ENCODE results near the gene KCND3.

GRCh38 chr1:111879081-111879480 is 110.4 kb downstream of the KCND3 start:
- TF ChIP-seq CTCF (conservative IDR thresholded peaks at IDR 0.05; ENCODE audit: low read length) (no peak), EZH2phosphoT487 (IDR thresholded peaks at IDR 0.05; ENCODE audit: borderline replicate concordance) (no peak)
